Upper lobe of left lung (tissue), 6 donors: Measurements from ENCODE around the gene HSPA2. TPM values are rescaled to one million over a fixed set of nuclear protein-coding genes. Genes with fewer than 3 reads are reported as not detected.

Experiments used
- ATAC-seq, 2 donors: fragments of 200-7000 bp; cut with Tn5 transposase; one replicate each; pipeline ENCODE4 v1.9.1; 2022; ENCODE audit warnings: mild to moderate bottlenecking in 2 of 2, moderate library complexity in 2 of 2; ENCODE audit not compliant: low FRiP score in 2 of 2
- DNase-seq, 2 donors: peaks; one replicate each; pipeline ENCODE4 v3.0.0-alpha.2; 2019 to 2020
- H3K27ac ChIP-seq, 4 donors: fragments of 200-600 bp; sonication (generic); one replicate each; pipeline ENCODE4 v1.5.1; 2016 to 2019
- H3K27me3 ChIP-seq, 4 donors: fragments of 200-600 bp; sonication (generic); one replicate each; pipeline ENCODE4 v1.5.1; 2017 to 2019
- H3K36me3 ChIP-seq, 4 donors: fragments of 200-600 bp; sonication (generic); one replicate each; pipeline ENCODE4 v1.5.1; 2016 to 2019
- H3K4me1 ChIP-seq, 4 donors: fragments of 200-600 bp; sonication (generic); one replicate each; pipeline ENCODE4 v1.5.1; 2018 to 2019
- H3K4me3 ChIP-seq, 4 donors: fragments of 200-600 bp; sonication (generic); one replicate each; pipeline ENCODE4 v1.5.1; 2017 to 2019; ENCODE audit warnings: mild to moderate bottlenecking in 2 of 4, moderate library complexity in 1 of 4
- H3K9me3 ChIP-seq, 4 donors: fragments of 200-600 bp; sonication (generic); one replicate each; pipeline ENCODE4 v1.5.1; 2018 to 2019
- EP300 ChIP-seq, 4 donors: sonication (generic); formaldehyde crosslinking; IDR thresholded peaks; one replicate each; pipeline ENCODE4 v1.5.1; 2017; ENCODE audit warnings: antibody characterized with exemption in 4 of 4, control low read depth in 2 of 4
- POLR2A ChIP-seq, 4 donors: fragments of 450-650 bp; IDR thresholded peaks; one replicate each; pipeline ENCODE4 v1.5.1; 2016 to 2017; ENCODE audit warnings: antibody characterized with exemption in 4 of 4, mild to moderate bottlenecking in 2 of 4
- POLR2AphosphoS5 ChIP-seq, 2 donors: sonication (generic); formaldehyde crosslinking; IDR thresholded peaks; one replicate each; pipeline ENCODE4 v1.5.1; 2017; ENCODE audit warnings: antibody characterized with exemption in 2 of 2
- WGBS, 2 donors: methylation state at CpG; one replicate each; pipeline ENCODE4 v1.1.5; 2017 to 2018; 5-methylcytosine and 5-hydroxymethylcytosine counted together
- total RNA-seq, 6 donors: library from RNA; depleted of rRNA in 4 of 6; stranded (reverse); fragments of >200 nt in 4 of 6; gene quantifications; one replicate each; pipeline versions ENCODE4 v1.1.0 to v1.2.1, GENCODE V29; 2016 to 2021
- TF ChIP-seq, protein P1 (sequence below), 6 experiments: fragments of 450-650 bp in 4 of 6; fragments of 200-600 bp in 2 of 6; sonication (generic) in 2 of 6; IDR thresholded peaks; one replicate each; pipeline ENCODE4 v1.5.1; 2016 to 2019; ENCODE audit warnings: antibody characterized with exemption in 6 of 6
- donor health status: DM: no; HTN: no; CAD: no; lungs with moderate emphysema.
- donor health status: DM: no; HTN: yes; CAD: no; lungs with severe emphysema.

The HSPA2 gene
- total RNA-seq, 6 donors from 2014 or later: 4.8 to 25.7 (median 12.1) TPM

DNA sequence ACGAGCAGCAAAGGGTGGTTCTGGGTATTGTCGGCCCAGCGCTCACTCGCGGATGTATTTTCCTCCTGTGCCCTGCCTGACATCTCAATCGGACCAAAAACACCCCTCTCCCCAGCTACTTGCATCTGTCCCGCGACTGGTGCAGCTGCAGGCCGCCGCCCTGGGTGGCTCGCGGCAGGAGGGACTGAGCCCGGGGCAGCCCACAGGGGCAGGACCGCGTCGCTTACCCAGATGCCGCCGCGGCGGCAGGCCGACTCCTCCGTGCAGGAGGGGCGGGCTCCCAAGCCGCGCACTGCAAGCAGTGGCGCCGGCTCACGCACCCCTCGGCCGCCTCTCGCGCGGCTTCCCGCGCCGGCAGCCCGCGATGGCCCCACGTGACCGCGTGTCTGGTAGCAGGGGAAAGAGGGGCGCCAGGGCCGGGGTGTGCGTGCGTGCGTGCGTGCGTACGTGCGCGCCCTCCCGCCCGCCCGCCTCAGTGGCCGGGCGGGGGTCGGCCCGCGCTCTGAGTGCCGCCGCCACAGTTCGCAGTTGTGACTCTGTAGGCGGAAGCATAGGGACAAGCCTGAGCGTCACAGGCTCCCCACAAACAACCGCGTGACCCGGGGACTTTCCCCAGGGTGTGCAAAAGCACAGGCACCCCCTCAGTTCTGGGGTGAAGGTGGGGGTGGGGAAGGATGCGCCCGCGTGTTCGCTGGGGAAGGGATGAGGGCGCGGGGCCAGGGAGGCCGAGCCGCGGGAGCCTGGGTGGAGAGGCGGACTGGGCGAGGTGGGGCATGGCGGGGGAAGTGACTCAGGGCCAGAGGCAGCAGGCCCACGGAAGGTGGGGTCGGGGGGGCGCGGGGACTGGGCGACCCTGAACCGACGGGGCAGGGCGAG lies 36.9 kb upstream of the HSPA2 start, which contains the start of gene ZBTB25:
TSS of gene ZBTB25 (minus strand) at position 405 of the 876 bp plus-strand sequence. CDS start 13,305 bp downstream, outside the sequence.
- no peaks in the 10 kb centered on the region for H3K27me3 ChIP-seq
- peak in 3 of 4 donors; percentile 70 to 97 (median 85) for TF ChIP-seq POLR2A (IDR thresholded peaks at IDR 0.05)
- peak; percentile 58 to 82 for TF ChIP-seq POLR2AphosphoS5 (IDR thresholded peaks at IDR 0.05)
- TF ChIP-seq, protein P1, sequence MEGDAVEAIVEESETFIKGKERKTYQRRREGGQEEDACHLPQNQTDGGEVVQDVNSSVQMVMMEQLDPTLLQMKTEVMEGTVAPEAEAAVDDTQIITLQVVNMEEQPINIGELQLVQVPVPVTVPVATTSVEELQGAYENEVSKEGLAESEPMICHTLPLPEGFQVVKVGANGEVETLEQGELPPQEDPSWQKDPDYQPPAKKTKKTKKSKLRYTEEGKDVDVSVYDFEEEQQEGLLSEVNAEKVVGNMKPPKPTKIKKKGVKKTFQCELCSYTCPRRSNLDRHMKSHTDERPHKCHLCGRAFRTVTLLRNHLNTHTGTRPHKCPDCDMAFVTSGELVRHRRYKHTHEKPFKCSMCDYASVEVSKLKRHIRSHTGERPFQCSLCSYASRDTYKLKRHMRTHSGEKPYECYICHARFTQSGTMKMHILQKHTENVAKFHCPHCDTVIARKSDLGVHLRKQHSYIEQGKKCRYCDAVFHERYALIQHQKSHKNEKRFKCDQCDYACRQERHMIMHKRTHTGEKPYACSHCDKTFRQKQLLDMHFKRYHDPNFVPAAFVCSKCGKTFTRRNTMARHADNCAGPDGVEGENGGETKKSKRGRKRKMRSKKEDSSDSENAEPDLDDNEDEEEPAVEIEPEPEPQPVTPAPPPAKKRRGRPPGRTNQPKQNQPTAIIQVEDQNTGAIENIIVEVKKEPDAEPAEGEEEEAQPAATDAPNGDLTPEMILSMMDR (IDR thresholded peaks at IDR 0.05): no peak
- peak in 1 of 4 donors; percentile 45 for TF ChIP-seq EP300 (IDR thresholded peaks at IDR 0.05)
- ATAC-seq (peak; percentile 89 to 93), DNase-seq (peak; percentile 96 to 98)
- 1 to 3% methylated on average over 6 to 48 of the region's 87 CpGs for WGBS, 2 donors
- peaks cover 43 to 72% (median 52%) of the 10 kb centered on the region in 4 donors for H3K4me1 ChIP-seq
- H3K4me3 ChIP-seq: peak within 1 kb of the TSS; percentile 42 to 88 (median 65)
- peak within 1 kb of the TSS; percentile 95 to 100 (median 100) for H3K27ac ChIP-seq
- no peaks in the 10 kb centered on the region for H3K9me3 ChIP-seq
- H3K36me3 ChIP-seq: no peaks in the 10 kb centered on the region

GRCh38 chr14:64504310-64504896 lies 36.1 kb upstream of the HSPA2 start, which contains the start of gene ZBTB1:
ZBTB1 (plus strand) TSS chr14:64504770; CDS start chr14:64521505, 16,735 bp downstream.
- ATAC-seq (peak; percentile 81 to 86), DNase-seq (peak; percentile 90 to 97)
- H3K36me3 ChIP-seq: no peaks in the 10 kb centered on the region
- H3K9me3 ChIP-seq: no peaks in the 10 kb centered on the region
- H3K27me3 ChIP-seq: no peaks in the 10 kb centered on the region
- peak within 1 kb of the TSS; percentile 42 to 88 (median 65) for H3K4me3 ChIP-seq
- TF ChIP-seq, protein P1 (IDR thresholded peaks at IDR 0.05): peak in 2 of 6 experiments; percentile 7 to 18
- TF ChIP-seq EP300 (IDR thresholded peaks at IDR 0.05) (no peak), POLR2A (IDR thresholded peaks at IDR 0.05) (peak in 3 of 4 donors; percentile 80 to 93 (median 92)), POLR2AphosphoS5 (IDR thresholded peaks at IDR 0.05) (peak; percentile 53 to 83)
- H3K4me1 ChIP-seq: peaks cover 47 to 75% (median 58%) of the 10 kb centered on the region in 4 donors
- WGBS, 2 donors: 1 to 2% methylated on average over 13 to 16 of the region's 63 CpGs
- H3K27ac ChIP-seq: peak within 1 kb of the TSS; percentile 95 to 100 (median 100)

DNA sequence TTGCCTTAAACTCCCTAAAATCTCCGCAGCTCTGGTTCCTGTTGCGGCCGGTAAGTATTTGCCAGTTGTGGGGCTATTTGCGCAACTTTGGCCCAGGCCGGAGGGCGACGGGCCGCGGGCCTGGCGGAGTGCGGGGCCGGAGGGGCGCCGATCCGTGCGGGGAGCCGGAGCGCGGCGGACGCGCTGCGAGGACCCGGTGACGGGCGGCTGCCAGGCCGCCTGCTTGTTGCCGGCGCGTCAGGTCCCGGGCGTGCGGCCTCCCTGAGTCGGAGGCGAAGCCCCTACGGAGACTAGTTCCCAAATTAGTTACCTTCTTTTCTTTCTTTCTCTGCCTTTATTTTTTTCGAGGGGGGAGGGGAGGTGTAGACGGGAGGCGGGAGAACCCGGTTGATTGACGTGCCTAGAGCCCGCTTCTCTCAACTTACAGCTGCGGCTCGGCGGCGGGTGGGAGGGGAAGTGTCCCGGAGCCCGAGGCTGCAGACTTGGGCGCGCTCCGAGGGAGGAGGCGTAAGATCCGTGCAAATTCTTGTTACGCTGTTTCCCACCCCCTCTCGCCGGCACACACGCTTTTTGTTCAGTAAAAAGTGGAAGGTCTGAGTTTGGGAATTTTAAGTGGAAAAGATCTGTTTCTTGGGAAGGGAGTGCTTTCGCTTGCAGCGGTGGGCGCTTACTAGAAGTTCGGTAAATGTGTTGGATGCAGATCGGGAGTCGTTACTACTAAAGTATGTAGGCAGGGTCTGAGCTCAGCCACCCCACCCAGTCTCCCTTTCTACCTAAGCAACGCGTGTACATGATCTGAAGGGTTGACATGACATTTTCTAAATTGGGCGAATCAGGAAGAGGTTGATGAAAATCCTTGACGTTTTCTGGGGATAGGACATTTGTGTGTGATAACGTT lies 35.4 kb upstream of the HSPA2 start:
- ATAC-seq: peak; percentile 75 to 78

More for the DNA sequence above, 35.4 kb upstream of the HSPA2 start:
- TF ChIP-seq POLR2A (IDR thresholded peaks at IDR 0.05) (peak in 2 of 4 donors; percentile 0 to 39), POLR2AphosphoS5 (IDR thresholded peaks at IDR 0.05) (peak; percentile 20 to 50), EP300 (IDR thresholded peaks at IDR 0.05) (no peak)
- TF ChIP-seq, protein P1 (IDR thresholded peaks at IDR 0.05): peak in 2 of 6 experiments; percentile 0 to 4
- peaks cover 43 to 75% (median 59%) of the 10 kb centered on the region in 4 donors for H3K4me1 ChIP-seq
- DNase-seq: peak; percentile 93 to 94
- 0 to 1% methylated on average over 55 to 56 of the region's 68 CpGs for WGBS, 2 donors
- peak overlapping the region; percentile 42 to 88 (median 65) for H3K4me3 ChIP-seq
- H3K27ac ChIP-seq: peak overlapping the region; percentile 95 to 100 (median 100)
- no peaks in the 10 kb centered on the region for H3K36me3 ChIP-seq
- no peaks in the 10 kb centered on the region for H3K9me3 ChIP-seq
- no peaks in the 10 kb centered on the region for H3K27me3 ChIP-seq
